Measurements from ENCODE around the gene TNS1. TPM values are rescaled to one million over a fixed set of nuclear protein-coding genes. Genes with fewer than 3 reads are reported as not detected.

TNS1 gene
- total RNA-seq, 2 donors from 2014 or later: 3.3 to 4.2 TPM

GRCh38 chr2:217940261-217941220 lies 62.3 kb downstream of the TNS1 start:
- H3K4me1 Mint-ChIP-seq: peaks cover 27% of the 10 kb centered on the region
- WGBS, 2 experiments (ENCODE audit: insufficient coverage in 1 of 2, insufficient read length in 1 of 2): 90 to 91% methylated on average over 5 to 13 of the region's 13 CpGs
- no peaks in the 10 kb centered on the region for H3K9me3 Mint-ChIP-seq
- no peaks in the 10 kb centered on the region for H3K36me3 Mint-ChIP-seq (ENCODE audit: low read depth)
- H3K27ac Mint-ChIP-seq: peak overlapping the region; percentile 24
- no peak for TF ChIP-seq CTCF (conservative IDR thresholded peaks at IDR 0.05)
- H3K9me3 ChIP-seq (ENCODE audit: control insufficient read depth, low read length): no peaks in the 10 kb centered on the region
- H3K9ac ChIP-seq (ENCODE audit: extremely low read depth, low read length, poor library complexity, severe bottlenecking): no peak overlapping the region
- H3K27me3 ChIP-seq (ENCODE audit: control insufficient read depth, insufficient read depth, low read length, poor library complexity, severe bottlenecking): no peaks in the 10 kb centered on the region
- no peak overlapping the region for H3K27ac ChIP-seq (ENCODE audit: low read depth, low read length)
- no peaks in the 10 kb centered on the region for H3K27me3 Mint-ChIP-seq (ENCODE audit: insufficient read depth)
- no peaks in the 10 kb centered on the region for H3K36me3 ChIP-seq (ENCODE audit: control insufficient read depth, insufficient read depth, low read length)
- peaks cover 11% of the 10 kb centered on the region for H3K4me1 ChIP-seq (ENCODE audit: control insufficient read depth, insufficient read depth, low read length)
- no peak overlapping the region for H3K4me3 Mint-ChIP-seq
- no peak overlapping the region for H3K4me3 ChIP-seq (ENCODE audit: low read length)
- DNase-seq: no peak

- DNase-seq: no peak
- no peaks in the 10 kb centered on the region for H3K9me3 Mint-ChIP-seq
- Histone ChIP-seq H3K9me3 (ENCODE audit: control insufficient read depth, low read length) (no peaks in the 10 kb centered on the region), H3K27me3 (ENCODE audit: control insufficient read depth, insufficient read depth, low read length, poor library complexity, severe bottlenecking) (no peaks in the 10 kb centered on the region), H3K4me1 (ENCODE audit: control insufficient read depth, insufficient read depth, low read length) (peaks cover 11% of the 10 kb centered on the region), H3K4me3 (ENCODE audit: low read length) (no peak overlapping the region), H3K27ac (ENCODE audit: low read depth, low read length) (no peak overlapping the region), H3K36me3 (ENCODE audit: control insufficient read depth, insufficient read depth, low read length) (no peaks in the 10 kb centered on the region), H3K9ac (ENCODE audit: extremely low read depth, low read length, poor library complexity, severe bottlenecking) (no peak overlapping the region)
- H3K27me3 Mint-ChIP-seq (ENCODE audit: insufficient read depth): no peaks in the 10 kb centered on the region
- peaks cover 29% of the 10 kb centered on the region for H3K4me1 Mint-ChIP-seq
- H3K4me3 Mint-ChIP-seq: no peak overlapping the region
- H3K36me3 Mint-ChIP-seq (ENCODE audit: low read depth): no peaks in the 10 kb centered on the region
- no peak for TF ChIP-seq CTCF (conservative IDR thresholded peaks at IDR 0.05)
- H3K27ac Mint-ChIP-seq: no peak overlapping the region
- WGBS, 2 experiments (ENCODE audit: insufficient coverage in 1 of 2, insufficient read length in 1 of 2): 93 to 100% methylated on average over 1 to 7 of the region's 7 CpGs
These were observed 63.1 kb downstream of the TNS1 start for GRCh38 chr2:217939629-217940245.

- Mint-ChIP-seq H3K9me3 (no peaks in the 10 kb centered on the region), H3K27me3 (ENCODE audit: insufficient read depth) (no peaks in the 10 kb centered on the region), H3K36me3 (ENCODE audit: low read depth) (no peaks in the 10 kb centered on the region), H3K4me3 (no peak overlapping the region), H3K27ac (no peak overlapping the region), H3K4me1 (peaks cover 28% of the 10 kb centered on the region)
- Histone ChIP-seq H3K4me1 (ENCODE audit: control insufficient read depth, insufficient read depth, low read length) (peaks cover 11% of the 10 kb centered on the region), H3K36me3 (ENCODE audit: control insufficient read depth, insufficient read depth, low read length) (no peaks in the 10 kb centered on the region), H3K27me3 (ENCODE audit: control insufficient read depth, insufficient read depth, low read length, poor library complexity, severe bottlenecking) (no peaks in the 10 kb centered on the region), H3K9me3 (ENCODE audit: control insufficient read depth, low read length) (no peaks in the 10 kb centered on the region), H3K4me3 (ENCODE audit: low read length) (no peak overlapping the region), H3K27ac (ENCODE audit: low read depth, low read length) (no peak overlapping the region), H3K9ac (ENCODE audit: extremely low read depth, low read length, poor library complexity, severe bottlenecking) (no peak overlapping the region)
- TF ChIP-seq CTCF (conservative IDR thresholded peaks at IDR 0.05): no peak
- 90 to 94% methylated on average over 2 to 3 of the region's 3 CpGs for WGBS, 2 experiments (ENCODE audit: insufficient coverage in 1 of 2, insufficient read length in 1 of 2)
- no peak for DNase-seq
These were observed 63.6 kb downstream of the TNS1 start for GRCh38 chr2:217939220-217939619.
